ENCODE results near the gene ENGASE.

The ENGASE gene

DNA sequence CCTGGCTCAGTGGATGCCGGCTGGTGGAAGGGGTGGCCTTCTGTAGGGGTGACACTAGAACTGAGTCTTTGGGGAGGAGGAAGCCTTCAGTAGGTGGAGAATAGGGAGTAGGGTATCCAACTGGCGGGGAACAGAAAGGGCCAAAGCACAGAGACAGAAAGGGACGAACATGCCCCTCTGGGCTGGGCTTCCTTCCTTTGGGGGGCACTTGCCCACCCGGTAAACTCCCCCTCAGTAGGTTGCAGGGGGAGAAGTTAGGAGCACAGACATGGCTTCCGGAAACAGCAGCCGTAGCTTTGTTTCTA, 774 bp downstream of the ENGASE start:
- TF ChIP-seq, protein P1, sequence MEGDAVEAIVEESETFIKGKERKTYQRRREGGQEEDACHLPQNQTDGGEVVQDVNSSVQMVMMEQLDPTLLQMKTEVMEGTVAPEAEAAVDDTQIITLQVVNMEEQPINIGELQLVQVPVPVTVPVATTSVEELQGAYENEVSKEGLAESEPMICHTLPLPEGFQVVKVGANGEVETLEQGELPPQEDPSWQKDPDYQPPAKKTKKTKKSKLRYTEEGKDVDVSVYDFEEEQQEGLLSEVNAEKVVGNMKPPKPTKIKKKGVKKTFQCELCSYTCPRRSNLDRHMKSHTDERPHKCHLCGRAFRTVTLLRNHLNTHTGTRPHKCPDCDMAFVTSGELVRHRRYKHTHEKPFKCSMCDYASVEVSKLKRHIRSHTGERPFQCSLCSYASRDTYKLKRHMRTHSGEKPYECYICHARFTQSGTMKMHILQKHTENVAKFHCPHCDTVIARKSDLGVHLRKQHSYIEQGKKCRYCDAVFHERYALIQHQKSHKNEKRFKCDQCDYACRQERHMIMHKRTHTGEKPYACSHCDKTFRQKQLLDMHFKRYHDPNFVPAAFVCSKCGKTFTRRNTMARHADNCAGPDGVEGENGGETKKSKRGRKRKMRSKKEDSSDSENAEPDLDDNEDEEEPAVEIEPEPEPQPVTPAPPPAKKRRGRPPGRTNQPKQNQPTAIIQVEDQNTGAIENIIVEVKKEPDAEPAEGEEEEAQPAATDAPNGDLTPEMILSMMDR (IDR thresholded peaks at IDR 0.05) = no peak
- Histone ChIP-seq H3K4me3 (peak overlapping the region; percentile 79), H3K27ac (peak overlapping the region; percentile 89 to 90)
- DNase-seq (ENCODE audit: low spot score) = no peak

DNA sequence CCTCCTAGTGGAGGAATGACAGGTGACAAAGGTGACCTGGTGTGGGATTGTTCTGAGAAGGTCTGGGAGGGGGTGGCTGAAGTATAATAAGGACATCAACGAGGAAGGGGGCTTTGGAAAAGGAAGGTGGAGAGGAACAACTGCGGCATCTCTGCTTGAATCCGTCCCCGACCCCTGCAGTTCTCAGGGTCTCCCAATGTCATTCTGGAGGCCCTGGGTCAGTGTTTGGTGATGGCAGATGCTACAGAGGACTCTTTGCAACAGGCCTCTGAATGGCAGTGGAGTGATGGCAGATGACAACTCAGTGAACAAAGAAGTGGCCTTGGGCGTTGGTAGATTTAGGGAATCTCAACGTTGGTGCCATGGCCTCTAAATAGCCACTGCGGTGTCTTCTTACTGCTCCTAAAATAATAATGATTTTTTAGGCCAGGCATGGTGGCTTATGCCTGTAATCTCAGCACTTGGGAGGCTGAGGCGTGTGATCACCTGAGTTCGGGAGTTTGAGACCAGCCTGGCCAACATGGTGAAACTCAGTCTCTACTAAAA, 1.3 kb downstream of the ENGASE start:
- H3K4me3 ChIP-seq = peak overlapping the region; percentile 79
- TF ChIP-seq, protein P1 (IDR thresholded peaks at IDR 0.05) = no peak
- peak overlapping the region; percentile 89 to 90 for H3K27ac ChIP-seq
- DNase-seq (ENCODE audit: low spot score) = no peak

DNA sequence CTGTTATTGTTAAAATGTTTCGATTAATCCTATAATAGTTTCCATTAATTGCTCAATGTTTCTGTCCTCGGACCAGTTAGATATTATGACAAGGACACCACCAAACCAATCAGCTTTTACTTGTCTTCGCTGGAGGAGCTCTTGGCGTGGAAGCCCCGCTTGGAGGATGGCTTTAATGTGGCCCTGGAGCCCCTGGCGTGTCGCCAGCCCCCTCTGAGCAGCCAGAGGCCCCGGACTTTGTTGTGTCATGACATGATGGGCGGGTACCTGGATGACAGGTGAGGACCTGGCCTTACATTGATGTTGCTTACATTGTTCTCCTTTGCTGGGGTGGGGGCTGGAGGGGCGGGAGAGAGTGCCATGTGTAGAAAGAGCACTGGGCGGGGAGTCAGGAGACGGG, 3.0 kb downstream of the ENGASE start:
- no peak overlapping the region for H3K27ac ChIP-seq
- TF ChIP-seq, protein P1 (IDR thresholded peaks at IDR 0.05) = no peak
- no peak for DNase-seq (ENCODE audit: low spot score)
- H3K4me3 ChIP-seq = no peak overlapping the region

- no peak overlapping the region for H3K27ac ChIP-seq
- DNase-seq (ENCODE audit: low spot score) = no peak
- TF ChIP-seq, protein P1 (IDR thresholded peaks at IDR 0.05) = no peak
- H3K4me3 ChIP-seq = no peak overlapping the region
Measured at GRCh38 chr17:79078476-79079190, 4.0 kb downstream of the ENGASE start.

DNA sequence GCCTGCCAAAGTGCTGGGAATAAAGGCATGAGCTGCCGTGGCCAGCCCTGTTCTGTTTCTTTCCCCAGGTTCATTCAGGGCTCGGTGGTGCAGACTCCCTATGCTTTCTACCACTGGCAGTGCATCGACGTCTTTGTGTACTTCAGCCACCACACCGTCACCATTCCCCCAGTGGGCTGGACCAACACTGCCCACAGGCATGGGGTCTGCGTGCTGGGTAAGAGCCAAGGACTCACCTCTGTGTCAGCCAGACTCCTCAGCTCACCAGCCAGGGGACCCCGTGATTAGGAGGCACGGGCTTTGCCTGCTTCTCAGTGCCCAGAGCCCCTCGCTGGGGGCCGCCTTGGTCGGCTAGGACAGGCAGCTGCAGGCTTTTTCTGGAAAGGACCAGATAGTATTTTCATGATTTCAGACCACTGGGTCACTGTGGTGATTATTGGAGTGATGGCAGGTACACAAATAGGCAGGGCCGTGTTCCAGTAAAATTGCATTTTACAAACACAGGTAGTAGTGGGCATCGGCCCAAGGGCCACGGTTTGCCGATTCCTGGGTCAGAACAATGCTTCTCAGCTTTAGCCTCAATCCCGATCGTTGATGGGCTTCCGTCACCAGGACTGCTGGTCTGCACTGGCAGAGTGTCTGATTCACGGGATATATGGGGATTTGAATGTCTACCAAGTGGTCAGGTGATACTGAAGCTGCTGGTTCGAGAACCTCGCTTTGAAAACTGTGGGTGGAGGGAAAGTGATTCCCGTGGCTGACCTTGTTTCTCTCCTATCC, 5.0 kb downstream of the ENGASE start:
- H3K27ac ChIP-seq = no peak overlapping the region
- TF ChIP-seq, protein P1 (IDR thresholded peaks at IDR 0.05) = no peak
- H3K4me3 ChIP-seq = no peak overlapping the region
- no peak for DNase-seq (ENCODE audit: low spot score)

- no peak for DNase-seq (ENCODE audit: low spot score)
- H3K4me3 ChIP-seq = no peak overlapping the region
- H3K27ac ChIP-seq = no peak overlapping the region
- TF ChIP-seq, protein P1 (IDR thresholded peaks at IDR 0.05) = no peak
Measured at GRCh38 chr17:79080349-79080748, 5.7 kb downstream of the ENGASE start.

Data from coronary artery (tissue), 2 donors.